ENCODE data around the gene FBXO9. TPM values are rescaled to one million over a fixed set of nuclear protein-coding genes. Genes with fewer than 3 reads are reported as not detected.

FBXO9 gene
- total RNA-seq, 1 experiment from 2014 or later: 68.4 TPM

DNA sequence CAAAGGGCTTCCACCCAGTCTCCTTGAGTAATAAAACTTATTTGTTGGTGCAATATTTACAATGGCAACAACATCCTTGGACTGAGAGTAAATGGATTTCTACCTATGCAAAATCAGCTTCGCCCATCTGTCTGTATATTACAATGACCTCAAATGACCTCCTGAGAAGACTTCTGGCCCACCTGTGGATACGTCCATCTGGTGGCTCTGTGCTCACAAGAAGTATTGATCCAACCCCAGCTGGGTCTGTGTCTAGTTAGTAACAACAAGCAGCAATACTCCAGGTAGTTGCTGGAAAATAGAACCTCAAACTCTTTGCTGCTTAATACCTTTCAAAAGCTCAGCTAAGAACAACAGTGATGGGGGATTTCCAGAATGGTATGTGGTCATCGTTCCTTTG lies 35.4 kb upstream of the FBXO9 start:
- Mint-ChIP-seq H3K27ac (no peak overlapping the region), H3K36me3 (ENCODE audit: insufficient read depth in 1 of 3, low read depth in 3 of 3) (peaks cover 0 to 32% (median 7%) of the 10 kb centered on the region in 3 experiments; a peak in 5 of 7 replicates), H3K4me3 (no peak overlapping the region), H3K4me1 (0 out of 4 replicates have a peak, but pooled peaks cover 0 to 4% of the 10 kb centered on the region in 2 experiments), H3K9me3 (no peaks in the 10 kb centered on the region), H3K27me3 (ENCODE audit: low read depth) (no peaks in the 10 kb centered on the region)
- H4K5ac ChIP-seq (ENCODE audit: insufficient read length, low read depth, low read length): no peak overlapping the region
- no peak overlapping the region for H2BK12ac ChIP-seq (ENCODE audit: insufficient read length, low read depth, low read length)
- no CpG with 5 or more reads among the region's 3 CpGs for WGBS (ENCODE audit: extremely low coverage, insufficient read length, low lambda C conversion rate)
- H4K8ac ChIP-seq (replicated peaks; ENCODE audit: insufficient read length, low read depth, low read length): no peak overlapping the region
- no peak overlapping the region for H2AK5ac ChIP-seq (ENCODE audit: insufficient read length, low read length)
- no peak overlapping the region for H3K23ac ChIP-seq (ENCODE audit: insufficient read length, low read depth, low read length)
- H2BK20ac ChIP-seq (ENCODE audit: low read depth, low read length, poor library complexity, severe bottlenecking): no peak overlapping the region
- H3K18ac ChIP-seq (ENCODE audit: insufficient read length, low read depth, low read length): no peak overlapping the region
- no peak overlapping the region for H3K27ac ChIP-seq (ENCODE audit: insufficient read length, low read depth, low read length)
- no peak overlapping the region for H3K4me2 ChIP-seq (ENCODE audit: insufficient read depth, insufficient read length, low read length)
- no peak for DNase-seq
- H2BK5ac ChIP-seq (ENCODE audit: insufficient read length, low read length): no peak overlapping the region
- H2AFZ ChIP-seq (ENCODE audit: low read length): no peak overlapping the region
- no peaks in the 10 kb centered on the region for H3K9me3 ChIP-seq (ENCODE audit: control insufficient read depth, low read depth, low read length)
- H3K14ac ChIP-seq (ENCODE audit: insufficient read depth, low read length): no peak overlapping the region
- H3K23me2 ChIP-seq (ENCODE audit: insufficient read length, low read depth, low read length, poor library complexity, severe bottlenecking): no peaks in the 10 kb centered on the region
- no peaks in the 10 kb centered on the region for H4K20me1 ChIP-seq (ENCODE audit: control insufficient read depth, insufficient read depth, insufficient read length)
- H2BK120ac ChIP-seq (ENCODE audit: low read depth, low read length, poor library complexity, severe bottlenecking): no peak overlapping the region
- no peaks in the 10 kb centered on the region for H3K27me3 ChIP-seq (ENCODE audit: insufficient read depth, low read length)
- no peaks in the 10 kb centered on the region for H3K79me2 ChIP-seq (ENCODE audit: insufficient read depth, low read length)
- no peaks in the 10 kb centered on the region for H3K4me1 ChIP-seq (ENCODE audit: insufficient read depth, low read length)
- no peaks in the 10 kb centered on the region for H3K79me1 ChIP-seq (ENCODE audit: insufficient read depth, low read depth, low read length, poor library complexity, severe bottlenecking)
- no peak overlapping the region for H3K56ac ChIP-seq (ENCODE audit: insufficient read length, low read depth, low read length)
- no peak overlapping the region for H3K9ac ChIP-seq (ENCODE audit: extremely low read depth, insufficient read length, low read length)
- H3T11ph ChIP-seq (ENCODE audit: low read length): no peak overlapping the region
- TF ChIP-seq, protein P1, sequence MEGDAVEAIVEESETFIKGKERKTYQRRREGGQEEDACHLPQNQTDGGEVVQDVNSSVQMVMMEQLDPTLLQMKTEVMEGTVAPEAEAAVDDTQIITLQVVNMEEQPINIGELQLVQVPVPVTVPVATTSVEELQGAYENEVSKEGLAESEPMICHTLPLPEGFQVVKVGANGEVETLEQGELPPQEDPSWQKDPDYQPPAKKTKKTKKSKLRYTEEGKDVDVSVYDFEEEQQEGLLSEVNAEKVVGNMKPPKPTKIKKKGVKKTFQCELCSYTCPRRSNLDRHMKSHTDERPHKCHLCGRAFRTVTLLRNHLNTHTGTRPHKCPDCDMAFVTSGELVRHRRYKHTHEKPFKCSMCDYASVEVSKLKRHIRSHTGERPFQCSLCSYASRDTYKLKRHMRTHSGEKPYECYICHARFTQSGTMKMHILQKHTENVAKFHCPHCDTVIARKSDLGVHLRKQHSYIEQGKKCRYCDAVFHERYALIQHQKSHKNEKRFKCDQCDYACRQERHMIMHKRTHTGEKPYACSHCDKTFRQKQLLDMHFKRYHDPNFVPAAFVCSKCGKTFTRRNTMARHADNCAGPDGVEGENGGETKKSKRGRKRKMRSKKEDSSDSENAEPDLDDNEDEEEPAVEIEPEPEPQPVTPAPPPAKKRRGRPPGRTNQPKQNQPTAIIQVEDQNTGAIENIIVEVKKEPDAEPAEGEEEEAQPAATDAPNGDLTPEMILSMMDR (conservative IDR thresholded peaks at IDR 0.05): no peak
- no peak overlapping the region for H4K91ac ChIP-seq (ENCODE audit: insufficient read length, low read depth, low read length)
- H3K4ac ChIP-seq (ENCODE audit: low read depth, low read length): no peak overlapping the region
- H2BK15ac ChIP-seq (ENCODE audit: low read depth, low read length): no peak overlapping the region
